Left lobe of liver (tissue), 2 donors: ENCODE results near the gene DNAH3. TPM values are rescaled to one million over a fixed set of nuclear protein-coding genes. Genes with fewer than 3 reads are reported as not detected.

Experiments used
- ATAC-seq: fragments of 200-7000 bp; cut with Tn5 transposase; one replicate; pipeline ENCODE4 v1.9.1; 2020; ENCODE audit warnings: mild to moderate bottlenecking, moderate library complexity
- DNase-seq: peaks from one replicate; pipeline ENCODE4 v3.0.0-alpha.2; 2020; ENCODE audit warnings: low spot score
- total RNA-seq: library from RNA; stranded (reverse); gene quantifications from one replicate; pipeline ENCODE4 v1.2.1, GENCODE V29; 2021
- donor health status: DM: no; HTN: no; CAD: no; lungs with moderate emphysema.
- donor health status: DM: no; HTN: yes; CAD: no.

The DNAH3 gene
- total RNA-seq, 1 donor from 2014 or later = not detected

- ATAC-seq = no peak
- DNase-seq = peak; percentile 51
Observed at GRCh38 chr16:20897253-20897897, 253.3 kb downstream of the DNAH3 start.

- ATAC-seq (no peak), DNase-seq (no peak)
Observed at GRCh38 chr16:20894388-20894787, 256.3 kb downstream of the DNAH3 start.

- peak; percentile 64 for ATAC-seq
- DNase-seq = no peak
Observed at GRCh38 chr16:20889625-20890275, 260.9 kb downstream of the DNAH3 start.

DNA sequence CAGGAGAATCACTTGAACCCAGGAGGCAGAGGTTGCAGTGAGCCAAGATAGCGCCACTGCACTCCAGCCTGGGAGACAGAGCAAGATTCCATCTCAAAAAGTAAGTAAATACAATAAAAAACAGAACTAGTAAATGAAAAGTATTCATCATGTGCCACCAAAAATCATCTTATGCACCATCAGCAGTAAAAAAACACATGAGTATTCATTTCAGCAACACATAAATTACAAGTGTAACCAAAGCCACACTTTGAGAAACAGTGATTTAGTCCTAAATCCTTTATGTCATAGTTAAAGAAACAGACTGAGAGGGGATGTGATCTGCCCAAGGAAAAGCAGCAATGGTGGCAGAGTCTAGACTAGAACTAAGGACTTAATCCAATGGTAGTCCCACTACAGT, 263.4 kb downstream of the DNAH3 start:
- no peak for DNase-seq
- no peak for ATAC-seq

DNA sequence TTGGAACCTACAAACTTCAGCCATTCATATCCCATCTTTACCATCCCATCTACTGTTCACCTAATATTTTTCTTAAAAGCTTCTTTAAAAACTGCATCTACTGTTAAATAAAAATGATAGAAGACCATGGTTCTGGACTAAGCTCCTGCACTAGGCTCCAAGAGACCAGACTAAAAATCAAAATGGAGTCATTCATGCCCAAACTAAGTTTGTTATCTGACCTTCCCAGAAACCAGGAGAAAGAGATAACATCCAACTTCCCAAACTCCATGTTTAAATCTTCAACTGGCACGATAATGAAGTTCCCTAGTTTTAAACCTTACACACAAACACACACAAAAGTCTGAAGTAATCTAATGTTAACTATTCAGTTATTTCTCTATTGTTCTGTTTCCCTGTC, 264.3 kb downstream of the DNAH3 start:
- DNase-seq (no peak), ATAC-seq (no peak)

- ATAC-seq (peak; percentile 69), DNase-seq (peak; percentile 78)
Observed at GRCh38 chr16:20884240-20884556, 266.4 kb downstream of the DNAH3 start.

- no peak for DNase-seq
- ATAC-seq = peak; percentile 55
Observed at GRCh38 chr16:20883554-20884239, 266.9 kb downstream of the DNAH3 start.

Other genes with a start within 250 kb of the DNAH3 start
- 1.4 TPM for gene LDAF1, start 7.8 kb upstream of the DNAH3 start, total RNA-seq
- gene ZP2, start 60.7 kb upstream of the DNAH3 start, total RNA-seq = not detected
- 13.8 TPM for gene ANKS4B, start 82.9 kb upstream of the DNAH3 start, total RNA-seq
- 7.2 TPM for gene CRYM, start 127.4 kb upstream of the DNAH3 start, total RNA-seq